Measurements from ENCODE around the gene C2orf76. TPM values are rescaled to one million over a fixed set of nuclear protein-coding genes. Genes with fewer than 3 reads are reported as not detected.

The C2orf76 gene
- total and polyA plus RNA-seq, 10 of the 15 experiments (the other 5 are each of a cell fraction or from before 2014, with no cell fraction given): 14.0 to 46.1 (median 25.4) TPM

GRCh38 chr2:119359774-119360173 is 6.9 kb downstream of the C2orf76 start:
- CTCF ChIA-PET: no interaction called here
- in situ Hi-C loops (cut with MboI) (no loop called here), intact Hi-C loops (cut with micrococcal nuclease; ENCODE audit: unreplicated experiment) (no loop called here)
- H3K4me2 ChIP-seq (ENCODE audit: control insufficient read depth, insufficient read depth): no peak overlapping the region
- H3K27me3 ChIP-seq (replicated peaks in 1 of 2; ENCODE audit: control insufficient read depth in 2 of 2, insufficient read depth in 2 of 2, low read length in 1 of 2): no peaks in the 10 kb centered on the region
- H2AFZ ChIP-seq (ENCODE audit: control insufficient read depth, low read depth, low read length): no peak overlapping the region
- H3K9ac ChIP-seq (ENCODE audit: control insufficient read depth, insufficient read depth, low read length): no peak overlapping the region
- RAD21 ChIA-PET (ENCODE audit: unreplicated experiment): no interaction called here
- DNase-seq (ENCODE audit: low read depth, low spot score) (no peak), FAIRE-seq (no peak), ATAC-seq (no peak)
- no peak overlapping the region for H3K4me3 ChIP-seq
- H3K9me3 ChIP-seq (replicated peaks; ENCODE audit: control insufficient read depth, insufficient read depth, low read length): peaks cover 9% of the 10 kb centered on the region; the same call in 2 of the 3 replicates
- H3K36me3 ChIP-seq (ENCODE audit: control insufficient read depth in 2 of 2, insufficient read depth in 2 of 2, low read length in 1 of 2): no peaks in the 10 kb centered on the region
- peaks cover 27% of the 10 kb centered on the region for H3K4me1 ChIP-seq (ENCODE audit: control insufficient read depth, insufficient read depth, low read length)
- BruUV-seq (replicated peaks): no TSS peak
- SMC1A ChIA-PET (ENCODE audit: uncharacterized antibody, unreplicated experiment): interaction anchor here (9.4 kb wide), 1 partner anchor 7 kb away, joined by 120 read pairs; no protein-coding TSS in a partner anchor
- no peak for TF ChIP-seq PRDM15 (CRISPR knock-in tag; IDR thresholded peaks at IDR 0.05)
- TF ChIP-seq CREB1 (IDR thresholded peaks at IDR 0.05; ENCODE audit: low read depth): no peak
- TF ChIP-seq SUZ12 (IDR thresholded peaks at IDR 0.05; ENCODE audit: unreplicated experiment): no peak
- POLR2A ChIA-PET: interaction anchor here (0.6 to 9.2 kb wide), 4 partner anchors 7 to 29 kb away, joined by 3 to 138 read pairs (median 5); partner anchors contain the start of genes C2orf76 and DBI
- H3K27ac ChIP-seq (ENCODE audit: control insufficient read depth, insufficient read depth): no peak overlapping the region
- 98% methylated on average over 6 of the region's 6 CpGs for WGBS (ENCODE audit: insufficient coverage, insufficient replicate concordance, low lambda C conversion rate, missing lambda C conversion rate)
- peaks cover 23% of the 10 kb centered on the region for H3K79me2 ChIP-seq (ENCODE audit: control insufficient read depth, insufficient read depth, low read length)
- no peaks in the 10 kb centered on the region for H4K20me1 ChIP-seq (ENCODE audit: control insufficient read depth, insufficient read depth)

Measured in GM12878 (cell line).